GM21367 (cell line): ENCODE measurements around the gene RALGAPA2.
"Not testable (repeated sequence)": the region's sequence is repeated elsewhere in the genome, so short reads cannot be mapped to it uniquely, and the experiment has no call there.

Experiments
- ATAC-seq: cut with Tn5 transposase; IDR thresholded peaks from one replicate; pipeline ENCODE4 v1.9.1; 2021; ENCODE audit not compliant: unreplicated experiment

The RALGAPA2 gene

DNA sequence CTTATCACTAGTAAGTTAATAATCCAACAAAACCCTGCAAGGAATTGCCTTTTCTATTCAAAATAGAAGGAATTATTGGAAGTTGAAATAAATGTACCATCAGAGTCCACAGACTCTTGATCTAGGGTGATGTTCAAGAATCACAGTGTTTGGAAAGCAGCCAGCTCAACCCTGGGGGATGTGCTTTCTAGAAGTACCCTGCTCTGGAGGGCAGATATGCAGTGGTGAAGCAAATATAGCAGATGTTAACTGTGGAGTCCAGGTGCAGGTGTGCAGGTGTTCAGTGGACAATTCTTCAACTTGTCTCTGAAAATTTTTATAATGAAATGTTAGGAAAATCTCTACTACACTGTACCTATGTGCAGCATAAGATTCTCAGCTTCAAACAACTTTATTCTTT is 353.6 kb downstream of the RALGAPA2 start:
- ATAC-seq = no peak

DNA sequence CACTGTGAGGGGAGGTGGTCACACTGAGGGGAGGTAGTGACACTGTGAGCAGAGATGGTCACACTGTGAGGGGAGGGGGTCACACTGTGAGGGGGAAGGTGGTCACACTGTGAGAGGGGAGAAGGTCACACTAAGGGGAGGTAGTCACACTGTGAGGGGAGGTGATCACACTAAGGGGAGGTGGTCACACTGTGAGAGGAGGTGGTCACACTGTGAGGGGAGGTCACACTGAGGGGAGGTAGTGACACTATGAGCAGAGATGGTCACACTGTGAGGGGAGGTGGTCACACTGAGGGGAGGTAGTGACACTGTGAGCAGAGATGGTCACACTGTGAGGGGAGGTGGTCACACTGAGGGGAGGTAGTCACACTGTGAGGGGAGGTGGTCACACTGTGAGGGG is 356.9 kb downstream of the RALGAPA2 start:
- not testable (repeated sequence) for ATAC-seq

DNA sequence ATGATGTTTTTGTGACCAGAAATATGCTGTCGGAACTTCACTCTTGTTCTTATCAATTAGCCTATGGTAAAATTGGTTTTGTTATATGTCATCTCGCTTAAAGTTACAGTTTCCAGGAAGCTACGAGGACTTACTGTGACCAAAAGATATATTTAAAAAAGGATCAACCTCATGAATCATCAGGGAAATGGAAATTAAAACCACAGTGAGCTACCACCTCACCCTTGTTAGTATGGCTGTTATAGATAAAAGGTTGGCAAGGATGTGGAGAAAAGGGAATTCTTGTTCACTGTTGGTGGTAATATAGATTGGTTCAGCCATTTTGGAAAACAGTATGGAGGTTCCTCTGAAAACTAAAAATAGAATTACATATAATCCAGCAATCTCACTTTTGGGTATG is 358.9 kb downstream of the RALGAPA2 start:
- ATAC-seq = no peak

DNA sequence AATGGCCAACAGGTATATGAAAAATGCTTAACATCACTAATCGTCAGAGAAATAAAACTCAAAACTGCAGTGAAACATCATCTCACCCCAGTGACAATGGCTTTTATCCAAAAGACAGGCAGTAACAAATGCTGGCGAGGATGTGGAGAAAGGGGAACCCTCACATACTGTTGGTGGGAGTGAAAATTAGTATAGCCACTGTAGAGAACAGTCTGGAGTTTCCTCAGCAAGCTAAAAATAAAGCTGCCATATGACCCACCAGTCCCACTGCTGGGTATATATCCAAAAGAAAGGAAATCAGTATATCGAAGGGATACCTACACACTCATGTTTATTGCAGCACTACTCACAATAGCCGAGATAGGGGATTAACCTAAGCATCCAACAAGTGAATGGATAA is 368.0 kb downstream of the RALGAPA2 start:
- no peak for ATAC-seq

DNA sequence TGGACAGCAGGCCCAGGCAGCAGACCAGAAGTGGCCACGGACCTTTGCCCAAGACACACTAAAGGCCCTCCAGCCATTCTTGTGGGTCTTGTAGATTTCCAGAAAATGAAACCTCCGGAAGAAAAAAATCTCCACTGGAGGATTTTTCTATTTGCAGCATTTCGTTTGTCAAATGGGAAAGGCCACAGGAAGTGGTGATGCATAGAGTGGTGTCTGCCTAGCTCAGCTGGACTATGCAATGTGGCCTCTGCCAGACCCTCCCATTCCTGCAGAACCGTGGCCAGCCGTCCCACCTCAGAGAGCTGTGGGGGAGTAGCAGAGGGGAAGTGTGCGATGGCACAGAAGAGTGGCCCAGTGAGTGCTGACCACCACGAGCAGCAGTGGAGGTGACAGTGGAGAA is 368.5 kb downstream of the RALGAPA2 start:
- ATAC-seq = no peak
